Measurements from ENCODE around the gene SMG6.

DNA sequence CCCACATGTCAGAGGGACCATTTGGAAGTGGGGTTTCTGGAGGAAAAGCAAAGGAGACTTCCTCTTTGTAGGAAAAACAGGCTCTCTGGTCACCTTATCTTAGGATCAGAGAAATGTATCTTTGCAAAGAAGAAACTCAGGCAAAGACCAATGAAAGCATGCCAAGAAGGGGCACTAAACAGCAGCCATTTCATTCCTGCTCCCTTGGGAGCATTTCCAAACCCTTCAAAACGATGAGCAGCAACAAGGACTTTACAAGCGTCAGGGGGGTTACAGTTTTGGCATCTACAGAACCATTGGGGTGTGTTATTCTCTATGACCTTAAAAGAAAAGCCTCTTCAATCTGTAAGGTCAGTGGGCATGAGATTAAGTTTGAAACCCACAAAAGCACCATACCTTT, 122.8 kb downstream of the SMG6 start:
- no peak for TF ChIP-seq EZH2phosphoT487 (IDR thresholded peaks at IDR 0.05; ENCODE audit: insufficient read depth, low read depth)
- TF ChIP-seq EZH2 (IDR thresholded peaks at IDR 0.05; ENCODE audit: insufficient read depth, poor library complexity, severe bottlenecking): no peak
